ENCODE measurements around the gene FBXO22. TPM values are rescaled to one million over a fixed set of nuclear protein-coding genes. Genes with fewer than 3 reads are reported as not detected.
"Not testable (repeated sequence)": the region's sequence is repeated elsewhere in the genome, so short reads cannot be mapped to it uniquely, and the experiment has no call there.

Gene FBXO22
- total RNA-seq, 1 donor from 2014 or later = 37.4 TPM

DNA sequence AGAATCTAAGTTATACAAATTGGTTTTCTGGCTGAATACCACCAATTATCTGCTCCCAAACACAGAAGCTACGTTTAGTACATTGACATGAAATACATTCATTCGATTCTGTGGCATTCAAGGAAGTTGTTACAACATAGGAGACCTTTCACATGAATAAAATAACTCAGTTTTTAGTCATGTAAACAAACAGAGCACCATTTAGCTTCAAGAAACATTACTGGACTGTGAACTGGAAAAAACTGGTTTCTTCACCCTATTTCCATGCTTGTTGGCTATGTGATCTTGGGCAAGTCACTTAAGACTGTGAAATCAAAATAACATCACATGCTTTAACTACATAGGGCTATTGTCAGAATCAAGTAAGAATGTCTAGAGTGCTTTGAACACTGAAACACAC is 62.4 kb downstream of the FBXO22 start:
- intact Hi-C loops (cut with micrococcal nuclease) = no loop called here

DNA sequence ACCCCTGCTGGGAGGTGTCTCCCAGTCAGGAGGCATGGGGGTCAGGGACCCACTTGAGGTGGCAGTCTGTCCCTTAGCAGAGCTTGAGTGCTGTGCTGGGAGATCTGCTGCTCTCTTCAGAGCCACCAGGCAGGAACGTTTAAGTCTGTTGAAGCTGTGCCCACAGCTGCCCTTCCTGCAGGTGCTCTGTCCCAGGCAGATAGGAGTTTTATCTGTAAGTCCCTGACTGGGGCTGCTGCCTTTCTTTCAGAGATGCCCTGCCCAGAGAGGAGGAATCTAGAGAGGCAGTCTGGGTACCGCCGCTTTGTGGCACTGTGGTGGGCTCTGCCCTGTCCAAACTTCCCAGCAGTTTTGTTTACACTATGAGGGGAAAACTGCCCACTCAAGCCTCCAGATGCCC is 73.1 kb downstream of the FBXO22 start:
- intact Hi-C loops (cut with micrococcal nuclease) = not testable (repeated sequence)

DNA sequence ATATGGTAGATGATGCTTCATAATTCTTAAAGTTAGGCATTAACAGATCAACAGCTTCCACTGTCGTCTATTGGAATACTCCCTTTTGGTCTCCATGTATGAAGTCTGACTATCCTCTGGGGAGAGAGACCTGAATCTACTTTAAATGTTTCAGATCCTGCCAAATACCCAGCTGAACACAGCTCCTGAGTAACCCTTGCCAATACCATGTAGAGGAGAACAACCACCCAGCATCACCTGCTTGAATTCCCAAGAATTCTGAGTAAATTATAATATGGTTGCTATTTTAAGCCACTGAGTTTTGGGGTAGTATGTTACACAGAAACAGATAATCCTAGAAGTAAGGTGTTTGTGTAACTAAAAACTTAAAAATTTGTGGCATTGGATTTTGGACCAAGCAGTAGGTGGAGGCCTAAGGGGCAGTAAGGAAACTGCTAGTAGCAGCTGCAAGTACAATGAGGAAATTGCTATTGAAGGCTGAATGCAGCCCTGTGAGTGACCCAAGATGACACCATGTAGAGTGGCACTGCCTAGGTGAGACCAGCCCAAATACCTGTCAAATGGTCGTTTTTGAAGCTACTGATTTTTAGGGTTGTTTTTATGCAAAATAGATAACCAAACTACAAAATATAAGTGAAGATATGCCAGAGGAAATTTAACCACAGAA is 77.6 kb downstream of the FBXO22 start:
- intact Hi-C loops (cut with micrococcal nuclease) = no loop called here

DNA sequence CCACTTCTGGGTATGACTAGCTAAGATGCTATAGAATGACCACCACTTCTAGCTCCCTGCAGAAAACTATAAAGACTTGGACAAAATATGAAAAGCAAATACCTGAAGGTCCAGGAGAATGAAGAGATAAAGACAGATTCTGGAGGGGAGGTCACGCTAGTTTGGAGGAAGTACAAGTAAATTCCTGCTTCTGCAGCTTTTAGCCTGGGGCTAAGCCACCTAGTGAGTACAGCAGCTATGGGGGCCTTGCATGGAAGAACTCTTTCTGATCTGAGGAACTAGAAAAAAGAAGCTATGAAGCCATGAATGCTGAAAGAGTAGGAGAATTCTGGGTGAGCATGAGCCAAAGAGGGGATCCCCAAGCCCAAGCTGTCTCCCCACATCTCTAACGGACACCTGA is 78.8 kb downstream of the FBXO22 start:
- intact Hi-C loops (cut with micrococcal nuclease) = no loop called here

DNA sequence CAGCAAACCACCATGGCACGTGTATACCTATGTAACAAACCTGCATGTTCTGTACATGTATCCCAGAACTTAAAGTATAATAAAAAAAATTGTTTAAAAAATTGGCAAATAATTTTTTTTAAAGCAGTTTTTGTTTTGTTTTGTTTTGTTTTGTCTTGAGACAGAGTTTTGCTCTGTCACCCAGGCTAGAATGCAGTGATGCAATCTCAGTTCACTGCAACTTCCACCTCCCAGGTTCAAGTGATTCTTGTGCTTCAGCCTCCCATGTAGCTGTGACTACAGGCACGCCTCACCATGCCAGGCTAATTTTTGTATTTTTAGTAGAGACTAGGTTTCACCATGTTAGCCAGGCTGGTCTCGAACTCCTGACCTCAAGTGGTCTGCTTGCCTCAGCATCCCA is 81.0 kb downstream of the FBXO22 start:
- intact Hi-C loops (cut with micrococcal nuclease) = not testable (repeated sequence)

GRCh38 chr15:75985971-75986370 is 82.3 kb downstream of the FBXO22 start:
- intact Hi-C loops (cut with micrococcal nuclease) = no loop called here

GRCh38 chr15:75989045-75989444 is 85.4 kb downstream of the FBXO22 start:
- intact Hi-C loops (cut with micrococcal nuclease) = no loop called here

DNA sequence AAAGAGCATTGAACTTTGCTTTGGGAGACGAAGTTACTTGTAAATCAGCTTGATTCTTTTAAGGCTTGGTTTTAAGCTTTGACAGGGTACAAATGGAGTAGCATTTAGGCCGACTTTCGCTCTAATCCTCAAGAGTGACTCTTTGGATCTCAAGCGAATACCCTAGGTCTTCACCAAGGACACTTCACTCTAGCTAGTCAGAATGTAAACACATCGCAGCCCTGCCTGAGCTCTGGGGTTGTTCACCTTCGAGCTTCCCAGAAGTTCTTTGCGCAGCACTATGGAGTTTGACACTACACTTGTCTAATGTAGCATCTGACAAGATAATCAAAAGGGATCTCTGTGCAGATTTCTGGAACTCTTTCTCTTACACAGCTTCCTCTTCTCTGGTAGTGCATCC is 86.2 kb downstream of the FBXO22 start:
- intact Hi-C loops (cut with micrococcal nuclease) = no loop called here

Other genes starting within 250 kb of the FBXO22 start
- not detected in 2 replicates for gene CSPG4, start 191.0 kb upstream of the FBXO22 start, total RNA-seq
- 29.6 and 30.0 TPM in 2 replicates for gene UBE2Q2, start 60.4 kb upstream of the FBXO22 start, total RNA-seq
- gene NRG4, start 108.5 kb downstream of the FBXO22 start, total RNA-seq = not detected in 2 replicates
- gene TMEM266, start 156.1 kb downstream of the FBXO22 start, total RNA-seq = not detected in 2 replicates

Measured in T-helper 1 cell treated with Interleukin-12 subunit alpha and Interleukin-12 subunit beta and Interleukin-4 antibody, amounts not matched to agents 30 ng/mL and 1 ng/mL, for 36 hours (primary cell).